HepG2 (cell line): ENCODE data around the gene CLEC16A. TPM values are rescaled to one million over a fixed set of nuclear protein-coding genes. Genes with fewer than 3 reads are reported as not detected.
A peak's percentile ranks its signal among the peaks of the same experiment; 100 is the strongest.

ENCODE experiments used
- ARNT2 ChIP-seq: sonication (generic); formaldehyde crosslinking; IDR thresholded peaks from 2 replicates; pipeline ENCODE4 v1.8.0; 2022; ENCODE audit warnings: mild to moderate bottlenecking, low read depth, missing genetic modification reagents, moderate library complexity
- DBP ChIP-seq: sonication (generic); formaldehyde crosslinking; IDR thresholded peaks from 2 replicates; pipeline ENCODE4 v1.4.0; 2020; ENCODE audit warnings: missing genetic modification reagents; ENCODE audit errors: not compliant biosample characterization
- ELF3 ChIP-seq: IDR thresholded peaks from 2 replicates; pipeline ENCODE4 v1.6.1; 2016; ENCODE audit warnings: missing genetic modification reagents, missing compliant biosample characterization
- HCFC1 ChIP-seq: fragments of 150-350 bp; IDR thresholded peaks from 2 replicates; pipeline ENCODE4 v1.6.1; 2014; ENCODE audit warnings: low read depth, low read length
- HOXA3 ChIP-seq: sonication (generic); formaldehyde crosslinking; IDR thresholded peaks from 2 replicates; pipeline ENCODE4 v1.5.0; 2020; ENCODE audit warnings: missing genetic modification reagents
- KLF6 ChIP-seq: IDR thresholded peaks from 2 replicates; pipeline ENCODE4 v1.8.0; 2016; ENCODE audit warnings: missing biosample characterization, missing genetic modification reagents
- MAF1 ChIP-seq: sonication (generic); formaldehyde crosslinking; IDR thresholded peaks from 2 replicates; pipeline ENCODE4 v1.5.0; 2020; ENCODE audit warnings: missing genetic modification reagents, borderline replicate concordance
- MAZ ChIP-seq, 2 experiments: sonication (generic) in 1 of 2; formaldehyde crosslinking in 1 of 2; IDR thresholded peaks; 2 replicates each; pipeline versions ENCODE4 v1.5.0 to v1.6.1; 2012 to 2020; ENCODE audit warnings: low read depth in 2 of 2, mild to moderate bottlenecking in 2 of 2, borderline replicate concordance in 1 of 2, improper control_type of control experiment in 1 of 2, low read length in 1 of 2, missing genetic modification reagents in 1 of 2, moderate library complexity in 1 of 2
- NFYB ChIP-seq: sonication (generic); formaldehyde crosslinking; IDR thresholded peaks from 2 replicates; pipeline ENCODE4 v1.4.0; 2020; ENCODE audit warnings: missing genetic modification reagents
- NFYC ChIP-seq: IDR thresholded peaks from 2 replicates; pipeline ENCODE4 v1.6.1; 2016; ENCODE audit warnings: missing genetic modification reagents, missing compliant biosample characterization
- RFXANK ChIP-seq: IDR thresholded peaks from 2 replicates; pipeline ENCODE4 v1.6.1; 2016
- RORA ChIP-seq: sonication (generic); formaldehyde crosslinking; IDR thresholded peaks from 2 replicates; pipeline ENCODE4 v1.5.0; 2020; ENCODE audit warnings: mild to moderate bottlenecking, missing genetic modification reagents, moderate library complexity
- SNAPC5 ChIP-seq: sonication (generic); formaldehyde crosslinking; IDR thresholded peaks from 2 replicates; pipeline ENCODE4 v1.8.1; 2023; ENCODE audit warnings: mild to moderate bottlenecking, missing genetic modification reagents, borderline replicate concordance
- THAP7 ChIP-seq: sonication (generic); formaldehyde crosslinking; IDR thresholded peaks from 2 replicates; pipeline ENCODE4 v1.8.1; 2023; ENCODE audit warnings: mild to moderate bottlenecking, missing genetic modification reagents
- YEATS4 ChIP-seq: sonication (generic); formaldehyde crosslinking; IDR thresholded peaks from 2 replicates; pipeline ENCODE4 v1.4.0; 2020; ENCODE audit warnings: missing genetic modification reagents, borderline replicate concordance
- ZC3H4 ChIP-seq: sonication (generic); formaldehyde crosslinking; IDR thresholded peaks from 2 replicates; pipeline ENCODE4 v1.4.0; 2020; ENCODE audit warnings: missing genetic modification reagents, borderline replicate concordance
- ZNF142 ChIP-seq: sonication (generic); formaldehyde crosslinking; IDR thresholded peaks from 2 replicates; pipeline ENCODE4 v1.4.0; 2020; ENCODE audit warnings: missing genetic modification reagents
- ZNF34 ChIP-seq: sonication (generic); formaldehyde crosslinking; IDR thresholded peaks from 2 replicates; pipeline ENCODE4 v1.4.0; 2020; ENCODE audit warnings: mild to moderate bottlenecking, missing genetic modification reagents, borderline replicate concordance
- polyA plus RNA-seq, 8 experiments: library from polyadenylated mRNA; depleted of rRNA in 3 of 8; stranded (reverse) in 7 of 8; unstranded in 1 of 8; fragments of >200 nt; fragmentation: Illumina TruSeq in 4 of 8; extraction: Trizol in 4 of 8; gene quantifications; 2 replicates each; pipeline versions ENCODE4 v1.2.1 to v1.2.3, GENCODE V29; 2011 to 2016; ENCODE audit warnings: low read depth in 4 of 8, missing spikeins in 1 of 8, mixed read lengths in 1 of 8; ENCODE audit not compliant: insufficient read depth in 1 of 8
- total RNA-seq, 5 experiments: library from RNA; depleted of rRNA; stranded (reverse); fragments of >200 nt; fragmentation: Illumina TruSeq; extraction: Trizol; gene quantifications; 2 replicates each; pipeline ENCODE4 v1.2.3, GENCODE V29; 2016; ENCODE audit warnings: low read depth in 1 of 5

CLEC16A gene
- total and polyA plus RNA-seq, 2 of the 13 experiments (the other 11 are each of a cell fraction or from before 2014, with no cell fraction given), result 8.5 to 10.3 TPM

GRCh38 chr16:10942352-10943063 lies 1.9 kb upstream of the CLEC16A start, which contains the start of gene DEXI (continued):
- TF ChIP-seq ZNF142 (no peak), HCFC1 (peak; percentile 26; the same call in 1 of the 2 replicates), KLF6 (CRISPR knock-in tag) (peak; percentile 38; the same call in 1 of the 2 replicates), ZNF34 (CRISPR knock-in tag) (no peak), RORA (no peak), RFXANK (peak; percentile 68; the same call in 1 of the 2 replicates), HOXA3 (CRISPR knock-in tag) (0 out of 2 replicates have a peak, but pooled peaks have one; percentile 25), THAP7 (CRISPR knock-in tag) (peak; percentile 24; the same call in 1 of the 2 replicates), MAF1 (CRISPR knock-in tag) (no peak), YEATS4 (CRISPR knock-in tag) (0 out of 2 replicates have a peak, but pooled peaks have one; percentile 20), NFYC (CRISPR knock-in tag) (peak; percentile 92), ZC3H4 (CRISPR knock-in tag) (no peak), SNAPC5 (CRISPR knock-in tag) (0 out of 2 replicates have a peak, but pooled peaks have one; percentile 22), DBP (CRISPR knock-in tag) (peak; percentile 9), MAZ (IDR thresholded peaks at IDR 0.05; ENCODE audit: borderline replicate concordance, low read depth, low read length) (no peak), MAZ (CRISPR knock-in tag; IDR thresholded peaks at IDR 0.05; ENCODE audit: low read depth) (peak; percentile 63), NFYB (peak; percentile 89), ARNT2 (CRISPR knock-in tag) (peak; percentile 88), ELF3 (CRISPR knock-in tag) (peak; percentile 55)
